ENCODE measurements around the gene FRZB.
"Not testable (repeated sequence)": the region's sequence is repeated elsewhere in the genome, so short reads cannot be mapped to it uniquely, and the experiment has no call there.

The FRZB gene, protein sequence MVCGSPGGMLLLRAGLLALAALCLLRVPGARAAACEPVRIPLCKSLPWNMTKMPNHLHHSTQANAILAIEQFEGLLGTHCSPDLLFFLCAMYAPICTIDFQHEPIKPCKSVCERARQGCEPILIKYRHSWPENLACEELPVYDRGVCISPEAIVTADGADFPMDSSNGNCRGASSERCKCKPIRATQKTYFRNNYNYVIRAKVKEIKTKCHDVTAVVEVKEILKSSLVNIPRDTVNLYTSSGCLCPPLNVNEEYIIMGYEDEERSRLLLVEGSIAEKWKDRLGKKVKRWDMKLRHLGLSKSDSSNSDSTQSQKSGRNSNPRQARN

DNA sequence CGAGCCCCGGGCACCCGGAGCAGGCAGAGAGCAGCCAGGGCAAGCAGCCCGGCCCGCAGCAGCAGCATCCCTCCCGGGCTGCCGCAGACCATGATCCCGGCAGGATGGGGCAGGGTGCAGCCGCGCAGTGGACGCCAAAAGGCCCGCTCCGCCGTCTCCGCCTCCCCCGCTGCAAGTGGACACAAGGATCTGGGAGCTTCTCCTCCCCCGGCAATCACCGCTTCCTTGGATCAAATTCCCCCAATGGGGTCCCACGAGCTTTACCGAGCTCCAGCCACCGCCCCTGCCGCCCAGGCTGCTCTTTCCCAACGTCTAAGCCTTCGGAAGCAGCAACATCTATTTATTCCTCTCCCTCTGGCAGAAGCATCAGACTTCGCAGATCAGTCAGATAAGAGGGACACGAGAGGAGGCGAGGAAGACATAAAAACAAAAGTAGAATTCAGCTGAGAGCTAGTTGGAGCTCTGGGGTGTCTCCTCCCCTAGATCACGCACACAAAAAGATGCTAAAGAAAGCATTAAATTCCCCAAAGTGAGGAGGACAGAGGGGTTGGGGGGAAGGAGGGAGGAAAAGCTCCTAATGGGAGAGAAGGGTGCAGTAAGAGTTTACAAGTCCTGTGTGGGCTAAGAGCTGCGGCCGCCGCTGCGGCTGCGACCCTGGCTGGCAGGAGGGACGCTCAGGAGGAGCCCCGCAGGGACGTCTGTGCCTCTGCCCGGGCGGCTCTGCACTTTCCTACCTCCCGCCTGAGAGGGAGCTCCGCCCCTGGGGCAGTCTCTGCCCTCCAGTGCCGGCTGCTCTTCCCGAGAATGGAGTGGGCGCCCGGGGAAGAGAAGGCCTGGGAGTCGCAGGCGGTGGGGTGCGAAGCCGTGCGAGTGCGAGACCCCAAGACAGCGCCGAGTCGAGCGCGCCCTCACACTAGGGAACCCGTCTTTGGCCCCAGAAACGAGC is at the start of gene FRZB:
Gene FRZB, minus strand, starts transcription at position 177 of the 946 bp plus-strand sequence. Its CDS starts 85 bp downstream, at position 92.
- DNase-seq, result peak; percentile 28

GRCh38 chr2:182915369-182916326 is 49.2 kb upstream of the FRZB start:
- DNase-seq, result peak; percentile 26

GRCh38 chr2:182914852-182915251 is 48.4 kb upstream of the FRZB start:
- no peak for DNase-seq

- DNase-seq, result no peak
These were observed 46.6 kb upstream of the FRZB start for GRCh38 chr2:182913064-182913463.

- DNase-seq, result no peak
These were observed 46.1 kb upstream of the FRZB start for GRCh38 chr2:182912518-182912915.

- DNase-seq, result no peak
These were observed 45.5 kb upstream of the FRZB start for GRCh38 chr2:182911813-182912517.

- DNase-seq, result no peak
These were observed 44.5 kb upstream of the FRZB start for GRCh38 chr2:182910965-182911364.

- DNase-seq, result no peak
These were observed 40.8 kb upstream of the FRZB start for GRCh38 chr2:182907081-182907830.

DNA sequence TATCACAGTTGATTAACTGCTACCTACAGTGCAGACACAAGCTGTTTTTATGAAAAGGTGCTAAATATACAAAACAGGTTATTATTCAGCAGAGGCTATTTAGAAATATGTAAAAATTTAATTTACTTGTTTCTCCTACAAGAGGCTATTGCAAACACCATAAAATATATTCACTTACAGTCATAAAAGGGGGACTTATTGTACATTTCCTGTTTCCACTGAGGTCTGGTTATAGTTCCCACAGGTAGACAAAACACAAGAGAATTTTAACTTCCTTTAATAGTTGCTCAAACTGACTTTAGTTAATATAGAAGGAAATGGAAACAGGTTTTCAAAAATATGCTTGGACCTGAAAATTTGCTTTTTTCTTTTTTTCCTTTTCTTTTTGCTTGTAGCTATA is 40.0 kb upstream of the FRZB start:
- no peak for DNase-seq

DNA sequence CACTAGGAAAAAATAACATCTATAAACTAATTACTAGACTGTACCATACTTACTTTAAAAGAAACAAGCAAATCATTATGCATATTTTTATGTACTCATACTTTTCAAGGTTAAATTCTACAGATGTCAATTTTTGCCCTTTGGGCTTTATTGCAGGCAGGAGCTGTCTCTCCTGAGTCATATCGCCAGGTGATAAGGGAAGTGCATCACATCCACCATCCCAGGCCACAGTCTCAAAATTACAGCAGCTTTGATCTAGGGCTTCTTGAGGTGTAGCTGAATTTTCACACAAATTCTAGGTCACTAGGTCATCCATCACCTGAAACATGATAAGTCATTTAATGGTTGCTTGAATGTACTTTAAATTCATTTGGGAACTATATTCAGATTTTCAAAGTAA is 38.4 kb upstream of the FRZB start:
- DNase-seq, result no peak

GRCh38 chr2:182903566-182903965 is 37.1 kb upstream of the FRZB start:
- DNase-seq, result no peak

DNA sequence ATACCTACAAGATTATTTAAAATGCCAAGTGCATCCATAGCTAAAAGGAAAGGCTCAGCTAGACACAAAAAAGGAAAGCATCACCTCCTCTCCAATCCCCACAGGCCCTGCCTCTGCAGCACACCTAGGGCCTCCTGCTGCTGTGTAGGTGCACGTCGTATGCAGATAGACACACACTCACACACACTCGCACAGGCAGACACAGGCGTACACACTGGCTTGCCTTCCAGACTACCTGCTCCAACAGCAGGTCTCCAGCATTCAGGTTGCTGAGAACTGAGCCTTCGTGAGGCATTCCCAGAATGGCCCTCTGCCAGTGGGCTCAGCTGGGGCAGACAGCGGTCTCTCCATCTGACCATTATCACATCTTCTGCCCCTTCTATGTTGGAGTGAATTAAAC is 35.3 kb upstream of the FRZB start:
- DNase-seq, result no peak

- DNase-seq, result no peak
These were observed 32.3 kb upstream of the FRZB start for GRCh38 chr2:182898718-182899117.

- no peak for DNase-seq
These were observed 30.7 kb upstream of the FRZB start for GRCh38 chr2:182897137-182897536.

DNA sequence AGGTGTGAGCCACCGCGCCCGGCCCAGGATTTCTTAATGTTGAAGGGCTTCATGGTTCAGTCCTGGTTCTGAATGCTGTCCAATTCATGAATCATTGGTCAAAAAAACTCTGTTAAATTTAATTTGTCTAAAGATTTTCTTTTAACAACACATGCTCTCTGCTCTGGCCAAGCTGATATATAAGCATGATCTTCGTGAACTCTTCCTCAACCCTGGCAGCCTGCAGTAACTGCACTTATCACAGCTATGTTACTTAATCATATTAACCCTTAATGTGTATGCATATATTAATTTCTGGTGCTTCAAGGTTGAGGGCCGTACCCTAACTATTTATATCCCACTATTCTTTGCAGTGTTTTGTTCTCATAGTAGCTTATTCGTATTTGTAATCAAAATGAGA is 29.4 kb upstream of the FRZB start:
- no peak for DNase-seq

DNA sequence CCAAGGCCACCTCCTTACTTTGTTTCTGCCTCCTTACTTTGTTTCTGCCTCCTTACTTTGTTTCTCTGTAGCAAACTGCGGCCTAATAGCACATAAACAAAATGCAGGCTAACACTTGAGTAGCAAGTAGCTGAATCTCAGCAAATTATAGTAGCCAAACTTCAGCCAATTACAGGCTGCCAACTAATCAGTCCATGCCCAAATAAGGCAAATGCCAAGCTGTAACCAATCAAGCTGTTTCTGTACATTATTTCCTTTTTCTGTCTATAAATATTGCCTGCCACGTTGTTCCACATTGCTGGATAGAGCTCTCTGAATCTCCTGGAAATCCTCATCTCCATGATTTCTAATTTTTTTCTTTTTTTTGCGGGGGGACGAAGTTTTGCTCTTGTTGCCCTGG is 28.7 kb upstream of the FRZB start:
- no peak for DNase-seq

DNA sequence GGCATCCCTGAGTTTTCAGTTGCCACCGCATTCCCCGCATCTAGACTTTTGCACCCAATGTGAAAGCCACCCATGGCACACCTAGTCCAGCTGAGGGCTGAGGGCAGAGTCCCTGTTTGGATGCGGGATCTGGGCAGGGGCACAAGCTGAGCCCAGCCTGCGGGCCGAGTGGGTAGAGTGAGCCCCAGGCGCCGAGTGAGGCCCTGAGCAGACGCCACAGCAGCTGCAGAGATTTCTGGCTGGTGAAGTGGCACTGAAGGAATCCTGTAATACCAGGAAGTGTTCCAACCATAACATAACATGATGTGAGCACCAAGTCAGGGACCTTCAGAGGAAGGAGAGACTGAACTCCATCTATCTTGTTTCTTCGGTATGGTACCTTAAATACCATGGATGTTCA is 27.7 kb upstream of the FRZB start:
- no peak for DNase-seq

GRCh38 chr2:182893666-182894065 is 27.2 kb upstream of the FRZB start:
- no peak for DNase-seq

GRCh38 chr2:182893035-182893434 is 26.6 kb upstream of the FRZB start:
- DNase-seq, result not testable (repeated sequence)

GRCh38 chr2:182891611-182892010 is 25.2 kb upstream of the FRZB start:
- DNase-seq, result no peak

DNA sequence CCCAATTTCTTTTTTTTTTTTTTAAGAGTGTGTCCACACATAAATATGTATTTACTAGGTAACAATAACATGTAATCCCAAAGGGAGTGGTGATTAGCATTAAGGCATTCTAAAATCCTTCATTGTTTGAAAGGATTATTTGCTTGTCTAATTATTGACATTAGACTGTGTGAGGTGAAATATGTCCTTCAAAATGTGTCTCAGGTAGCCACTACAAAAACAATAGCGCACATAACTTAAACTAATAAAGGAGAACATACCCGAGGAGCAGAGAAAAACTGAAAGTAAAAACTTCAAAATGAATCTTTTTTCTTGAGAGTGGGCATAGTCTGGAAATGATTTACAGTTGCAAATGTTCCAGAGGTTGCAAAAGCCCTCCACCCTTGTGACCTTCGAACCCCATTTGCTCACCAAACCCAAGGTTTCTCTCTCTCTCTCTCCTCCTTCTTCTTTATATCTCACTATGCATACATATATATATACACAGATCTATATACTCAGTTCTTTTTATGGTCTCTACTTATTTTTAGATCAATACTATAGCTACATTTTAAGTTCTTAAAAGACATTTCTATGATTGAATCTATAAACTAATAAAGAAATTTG is 24.4 kb upstream of the FRZB start:
- no peak for DNase-seq
